Ascending aorta (tissue), 2 donors: ENCODE measurements around the gene GCM1. TPM values are rescaled to one million over a fixed set of nuclear protein-coding genes. Genes with fewer than 3 reads are reported as not detected.

Experiments
- DNase-seq, 2 donors: peaks; one replicate each; pipeline ENCODE4 v3.0.0-alpha.2; 2019; ENCODE audit warnings: low spot score in 2 of 2
- H3K27ac ChIP-seq, 2 donors: fragments of 200-600 bp; sonication (generic); one replicate each; pipeline ENCODE4 v1.5.1; 2016 to 2017; ENCODE audit warnings: mild to moderate bottlenecking in 1 of 2
- H3K27me3 ChIP-seq: fragments of 200-600 bp; sonication (generic); one replicate; pipeline ENCODE4 v1.5.1; 2017
- H3K36me3 ChIP-seq, 2 donors: fragments of 200-600 bp; sonication (generic); one replicate each; pipeline ENCODE4 v1.5.1; 2016
- H3K4me1 ChIP-seq, 2 donors: fragments of 200-600 bp; sonication (generic); one replicate each; pipeline ENCODE4 v1.5.1; 2016 to 2017; ENCODE audit warnings: mild to moderate bottlenecking in 1 of 2
- H3K4me3 ChIP-seq, 2 donors: fragments of 200-600 bp; sonication (generic); one replicate each; pipeline ENCODE4 v1.5.1; 2016 to 2017; ENCODE audit warnings: mild to moderate bottlenecking in 1 of 2
- H3K9me3 ChIP-seq, 2 donors: fragments of 200-600 bp; sonication (generic); one replicate each; pipeline ENCODE4 v1.5.1; 2016
- CTCF ChIP-seq, 3 experiments: fragments of 200-600 bp in 2 of 3; fragments of 450-650 bp in 1 of 3; sonication (generic) in 2 of 3; IDR thresholded peaks; one replicate each; pipeline ENCODE4 v1.5.1; 2016 to 2019; ENCODE audit warnings: antibody characterized with exemption in 3 of 3, mild to moderate bottlenecking in 1 of 3, moderate library complexity in 1 of 3
- intact Hi-C: fragments of 100-400 bp; cut with DNase I; formaldehyde crosslinking; loops from one replicate; pipeline ENCODE4 v1.15.1; 2023
- total RNA-seq: library from RNA; depleted of rRNA; stranded (reverse); fragments of >200 nt; gene quantifications from one replicate; pipeline ENCODE4 v1.1.0, GENCODE V29; 2016

Gene GCM1
- total RNA-seq, 1 donor from 2014 or later, result not detected

- no peak overlapping the region for H3K27ac ChIP-seq
- no peak for DNase-seq
- H3K9me3 ChIP-seq, result no peaks in the 10 kb centered on the region
- intact Hi-C loops, result no loop called here
- no peaks in the 10 kb centered on the region for H3K4me1 ChIP-seq
- H3K27me3 ChIP-seq, result no peaks in the 10 kb centered on the region
- H3K4me3 ChIP-seq, result no peak overlapping the region
- H3K36me3 ChIP-seq, result no peaks in the 10 kb centered on the region
- TF ChIP-seq CTCF (IDR thresholded peaks at IDR 0.05), result no peak
Measured at GRCh38 chr6:53115113-53115512, 33.5 kb downstream of the GCM1 start.

GRCh38 chr6:53113742-53114141, 34.9 kb downstream of the GCM1 start:
- no peak for TF ChIP-seq CTCF (IDR thresholded peaks at IDR 0.05)
- H3K4me3 ChIP-seq, result no peak overlapping the region
- H3K27me3 ChIP-seq, result no peaks in the 10 kb centered on the region
- no peak for DNase-seq
- no peaks in the 10 kb centered on the region for H3K36me3 ChIP-seq
- no peaks in the 10 kb centered on the region for H3K9me3 ChIP-seq
- H3K4me1 ChIP-seq, result no peaks in the 10 kb centered on the region
- no peak overlapping the region for H3K27ac ChIP-seq
- intact Hi-C loops, result no loop called here

- TF ChIP-seq CTCF (IDR thresholded peaks at IDR 0.05), result no peak
- intact Hi-C loops, result no loop called here
Measured at GRCh38 chr6:53112871-53113270, 35.8 kb downstream of the GCM1 start.

GRCh38 chr6:53112404-53112803, 36.2 kb downstream of the GCM1 start:
- Histone ChIP-seq H3K27me3 (no peaks in the 10 kb centered on the region), H3K27ac (no peak overlapping the region), H3K4me3 (no peak overlapping the region), H3K36me3 (no peaks in the 10 kb centered on the region), H3K4me1 (no peaks in the 10 kb centered on the region), H3K9me3 (no peaks in the 10 kb centered on the region)
- no peak for TF ChIP-seq CTCF (IDR thresholded peaks at IDR 0.05)
- intact Hi-C loops, result no loop called here
- no peak for DNase-seq

More at GRCh38 chr6:53112871-53113270, 35.8 kb downstream of the GCM1 start:
- Histone ChIP-seq H3K4me1 (no peaks in the 10 kb centered on the region), H3K27me3 (no peaks in the 10 kb centered on the region), H3K4me3 (no peak overlapping the region), H3K27ac (no peak overlapping the region), H3K36me3 (no peaks in the 10 kb centered on the region), H3K9me3 (no peaks in the 10 kb centered on the region)
- no peak for DNase-seq

GRCh38 chr6:53111865-53112264, 36.8 kb downstream of the GCM1 start:
- no peaks in the 10 kb centered on the region for H3K36me3 ChIP-seq
- DNase-seq, result no peak
- H3K27ac ChIP-seq, result no peak overlapping the region
- no peak overlapping the region for H3K4me3 ChIP-seq
- intact Hi-C loops, result no loop called here
- no peaks in the 10 kb centered on the region for H3K27me3 ChIP-seq
- no peak for TF ChIP-seq CTCF (IDR thresholded peaks at IDR 0.05)
- no peaks in the 10 kb centered on the region for H3K9me3 ChIP-seq
- H3K4me1 ChIP-seq, result no peaks in the 10 kb centered on the region

GRCh38 chr6:53109612-53110011, 39.0 kb downstream of the GCM1 start:
- DNase-seq, result no peak
- no peaks in the 10 kb centered on the region for H3K27me3 ChIP-seq
- TF ChIP-seq CTCF (IDR thresholded peaks at IDR 0.05), result no peak
- no peaks in the 10 kb centered on the region for H3K36me3 ChIP-seq
- intact Hi-C loops, result no loop called here
- no peaks in the 10 kb centered on the region for H3K9me3 ChIP-seq
- H3K4me3 ChIP-seq, result no peak overlapping the region
- no peaks in the 10 kb centered on the region for H3K4me1 ChIP-seq
- H3K27ac ChIP-seq, result no peak overlapping the region
